ENCODE results near the gene HYDIN. TPM values are rescaled to one million over a fixed set of nuclear protein-coding genes. Genes with fewer than 3 reads are reported as not detected.
"Not testable (repeated sequence)": the region's sequence is repeated elsewhere in the genome, so short reads cannot be mapped to it uniquely, and the experiment has no call there.

The HYDIN gene
- total RNA-seq, 2 donors from 2014 or later: 1.5 to 12.5 TPM

GRCh38 chr16:70953824-70954223 lies 276.7 kb downstream of the HYDIN start:
- H3K4me3 ChIP-seq; H3K9me3 ChIP-seq; H3K27ac ChIP-seq; H3K27me3 ChIP-seq (replicated peaks; ENCODE audit: insufficient read depth); H3K36me3 ChIP-seq; DNase-seq (ENCODE audit: low spot score); intact Hi-C loops (cut with DNase I); H3K4me1 ChIP-seq (replicated peaks): not testable (repeated sequence)
- no CpG with 5 or more reads among the region's 5 CpGs for WGBS

GRCh38 chr16:70943551-70943950 lies 287.0 kb downstream of the HYDIN start:
- intact Hi-C loops (cut with DNase I); H3K36me3 ChIP-seq; DNase-seq (ENCODE audit: low spot score); H3K27ac ChIP-seq; H3K4me1 ChIP-seq (replicated peaks); H3K4me3 ChIP-seq; H3K27me3 ChIP-seq (replicated peaks; ENCODE audit: insufficient read depth); H3K9me3 ChIP-seq: not testable (repeated sequence)
- WGBS: 75% methylated on average over 14 of the region's 15 CpGs

DNA sequence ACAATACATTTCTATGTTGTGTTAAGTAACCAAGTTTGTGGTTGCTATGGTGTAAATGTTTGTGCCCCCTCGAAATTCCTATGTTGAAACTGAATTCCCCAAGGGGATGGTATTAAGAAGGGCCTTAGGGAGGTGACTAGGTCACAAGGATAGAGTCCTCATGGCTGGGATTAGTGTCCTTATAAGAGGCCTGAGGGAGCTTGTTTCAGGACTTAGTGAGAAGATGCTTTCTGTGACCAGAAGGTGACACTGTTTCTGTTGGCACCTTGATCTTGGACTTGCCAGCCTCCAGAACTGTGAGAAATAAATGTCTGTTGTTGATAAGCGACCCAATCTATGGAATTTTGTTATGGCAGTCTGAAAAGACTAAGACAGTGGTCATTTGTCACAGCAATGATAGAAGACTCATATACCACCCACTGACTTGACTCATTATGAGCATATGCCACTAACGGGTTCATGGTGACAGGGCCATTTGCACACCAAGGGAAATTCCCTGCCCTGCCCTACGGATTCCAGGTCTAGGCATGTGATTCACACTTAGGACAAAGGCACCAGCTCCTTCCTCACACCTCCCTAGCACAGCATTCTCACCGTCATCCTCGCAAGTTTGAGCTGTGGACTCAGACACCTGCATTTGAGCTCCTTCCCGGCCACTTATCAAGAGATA lies 290.7 kb downstream of the HYDIN start:
- H3K36me3 ChIP-seq; intact Hi-C loops (cut with DNase I); H3K4me1 ChIP-seq (replicated peaks); H3K9me3 ChIP-seq; H3K4me3 ChIP-seq; DNase-seq (ENCODE audit: low spot score); H3K27ac ChIP-seq; H3K27me3 ChIP-seq (replicated peaks; ENCODE audit: insufficient read depth): not testable (repeated sequence)
- WGBS: 0% methylated on average over 1 of the region's 7 CpGs

DNA sequence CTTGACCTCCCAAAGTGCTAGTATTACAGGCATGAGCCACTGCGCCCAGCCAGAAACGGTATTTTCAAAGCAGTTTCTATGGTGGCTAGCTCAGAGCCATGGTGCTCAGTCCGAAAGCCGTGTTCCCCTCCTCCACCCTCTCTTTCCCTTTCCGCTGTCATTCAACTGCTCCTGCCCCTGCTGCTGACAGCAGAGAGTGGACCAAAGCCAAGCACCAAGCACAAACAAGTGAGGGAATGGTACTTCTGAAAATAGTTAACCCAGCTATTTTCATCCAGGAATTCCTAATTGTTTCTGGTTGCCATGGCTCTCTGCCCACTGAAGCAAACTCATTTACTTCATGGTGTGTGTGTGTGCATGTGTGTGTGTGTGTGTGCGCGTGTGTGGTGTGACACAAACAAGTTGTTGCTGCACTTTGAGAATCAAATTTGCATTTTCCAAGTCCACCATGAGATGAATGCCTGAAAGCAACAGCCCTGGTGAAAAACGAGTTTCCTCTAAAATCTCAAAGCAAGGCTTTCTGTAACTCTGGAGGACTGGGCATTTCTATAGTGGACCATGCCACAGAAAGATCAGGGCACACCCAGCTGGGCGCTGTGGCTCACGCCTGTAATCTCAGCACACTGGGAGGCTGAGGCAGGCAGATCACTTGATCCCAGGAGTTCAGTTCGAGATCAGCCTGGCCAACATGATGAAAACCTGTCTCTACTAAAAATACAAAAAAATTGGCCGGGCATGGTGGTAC lies 293.6 kb downstream of the HYDIN start:
- H3K27me3 ChIP-seq (replicated peaks; ENCODE audit: insufficient read depth); H3K36me3 ChIP-seq; DNase-seq (ENCODE audit: low spot score); intact Hi-C loops (cut with DNase I); H3K27ac ChIP-seq; H3K4me1 ChIP-seq (replicated peaks); H3K4me3 ChIP-seq; H3K9me3 ChIP-seq: not testable (repeated sequence)
- 44% methylated on average over 4 of the region's 12 CpGs for WGBS

DNA sequence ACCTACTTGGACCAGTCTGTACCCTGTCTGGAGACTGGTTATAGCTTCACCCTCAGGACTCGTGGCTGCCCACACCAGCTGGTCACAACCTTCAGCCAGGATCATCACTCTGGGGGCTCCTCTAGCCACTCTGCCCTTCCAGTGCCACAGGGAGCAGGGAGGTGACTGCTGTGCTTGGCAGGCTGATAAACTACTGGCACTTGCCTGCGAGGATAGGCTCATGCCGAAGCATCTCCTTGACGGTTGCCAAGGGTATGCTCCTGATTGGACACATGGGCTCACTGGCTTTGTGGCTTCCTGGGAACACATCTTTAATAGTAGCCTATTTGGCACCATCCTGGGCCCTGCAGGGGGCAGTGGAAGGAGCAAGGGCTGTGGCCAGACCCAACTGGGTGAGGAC lies 295.2 kb downstream of the HYDIN start:
- DNase-seq (ENCODE audit: low spot score); H3K9me3 ChIP-seq; H3K4me1 ChIP-seq (replicated peaks); intact Hi-C loops (cut with DNase I); H3K36me3 ChIP-seq; H3K27me3 ChIP-seq (replicated peaks; ENCODE audit: insufficient read depth); H3K27ac ChIP-seq; H3K4me3 ChIP-seq: not testable (repeated sequence)
- no CpG with 5 or more reads among the region's 4 CpGs for WGBS

GRCh38 chr16:70933746-70934145 lies 296.8 kb downstream of the HYDIN start:
- H3K27me3 ChIP-seq (replicated peaks; ENCODE audit: insufficient read depth); intact Hi-C loops (cut with DNase I); H3K27ac ChIP-seq; H3K36me3 ChIP-seq; H3K9me3 ChIP-seq; H3K4me3 ChIP-seq; H3K4me1 ChIP-seq (replicated peaks); DNase-seq (ENCODE audit: low spot score): not testable (repeated sequence)
- 75% methylated on average over 8 of the region's 8 CpGs for WGBS

GRCh38 chr16:70930757-70931156 lies 299.8 kb downstream of the HYDIN start:
- H3K4me3 ChIP-seq; H3K36me3 ChIP-seq; H3K9me3 ChIP-seq; H3K27me3 ChIP-seq (replicated peaks; ENCODE audit: insufficient read depth); intact Hi-C loops (cut with DNase I); DNase-seq (ENCODE audit: low spot score); H3K27ac ChIP-seq; H3K4me1 ChIP-seq (replicated peaks): not testable (repeated sequence)

- H3K4me3 ChIP-seq; H3K27me3 ChIP-seq (replicated peaks; ENCODE audit: insufficient read depth); H3K36me3 ChIP-seq; intact Hi-C loops (cut with DNase I); H3K9me3 ChIP-seq; H3K4me1 ChIP-seq (replicated peaks); H3K27ac ChIP-seq: not testable (repeated sequence)
- WGBS: 2% methylated on average over 5 of the region's 6 CpGs
- peak; percentile 74 for TF ChIP-seq POLR2AphosphoS5 (IDR thresholded peaks at IDR 0.05)
- DNase-seq (ENCODE audit: low spot score): peak; percentile 71
Observed at GRCh38 chr16:70922164-70922563, 308.4 kb downstream of the HYDIN start.

DNA sequence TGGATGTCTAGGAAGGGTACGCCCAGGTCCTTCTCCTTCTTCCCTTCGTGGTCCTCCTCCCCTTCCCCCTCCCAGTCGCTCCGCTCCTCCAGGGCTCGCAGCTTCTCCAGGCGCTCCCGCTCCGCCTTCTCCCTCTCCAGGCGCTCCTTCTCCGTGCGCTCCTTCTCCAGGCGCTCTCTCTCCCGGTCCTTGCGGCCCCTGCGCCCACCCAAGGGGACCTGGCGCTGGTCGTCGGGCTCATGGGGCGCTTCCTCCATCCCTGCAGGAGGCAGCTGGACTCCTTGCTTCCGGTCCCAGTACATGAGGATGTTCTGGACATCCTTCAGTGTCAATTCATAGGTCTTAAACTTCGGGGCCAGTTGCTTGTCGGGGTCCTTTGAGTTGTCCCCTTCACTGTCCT lies 309.9 kb downstream of the HYDIN start:
- H3K4me1 ChIP-seq (replicated peaks); intact Hi-C loops (cut with DNase I); H3K27ac ChIP-seq; H3K36me3 ChIP-seq; H3K4me3 ChIP-seq; DNase-seq (ENCODE audit: low spot score); H3K27me3 ChIP-seq (replicated peaks; ENCODE audit: insufficient read depth); H3K9me3 ChIP-seq: not testable (repeated sequence)
- WGBS: 96% methylated on average over 19 of the region's 22 CpGs

DNA sequence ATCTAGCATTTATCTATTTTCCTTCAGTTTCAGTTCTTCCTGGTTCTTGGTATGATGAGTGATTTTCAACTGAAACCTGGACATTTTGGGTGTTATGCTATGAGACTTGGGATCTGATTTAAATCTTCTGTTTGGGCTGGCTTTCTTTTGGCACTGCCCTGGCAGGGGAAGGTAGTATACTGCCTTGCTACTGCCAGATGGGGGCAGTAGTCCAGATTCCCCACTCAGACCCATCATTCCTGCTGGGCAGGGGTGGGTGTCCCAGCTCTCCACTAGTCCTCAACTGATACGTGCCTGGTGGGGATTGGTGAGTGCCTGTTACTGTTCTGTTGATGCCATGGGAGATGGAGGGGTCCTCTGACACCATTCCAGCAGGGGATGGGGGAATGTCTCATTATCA lies 342.3 kb downstream of the HYDIN start:
- DNase-seq (ENCODE audit: low spot score); H3K4me3 ChIP-seq; H3K27ac ChIP-seq; H3K27me3 ChIP-seq (replicated peaks; ENCODE audit: insufficient read depth); H3K36me3 ChIP-seq; intact Hi-C loops (cut with DNase I); H3K4me1 ChIP-seq (replicated peaks); H3K9me3 ChIP-seq: not testable (repeated sequence)
- no CpG with 5 or more reads among the region's 1 CpG for WGBS

- H3K27ac ChIP-seq; H3K36me3 ChIP-seq; H3K9me3 ChIP-seq; DNase-seq (ENCODE audit: low spot score); intact Hi-C loops (cut with DNase I); H3K27me3 ChIP-seq (replicated peaks; ENCODE audit: insufficient read depth); H3K4me1 ChIP-seq (replicated peaks); H3K4me3 ChIP-seq: not testable (repeated sequence)
- 62% methylated on average over 4 of the region's 4 CpGs for WGBS
Observed at GRCh38 chr16:70884652-70885051, 345.9 kb downstream of the HYDIN start.

- WGBS: 90% methylated on average over 8 of the region's 8 CpGs
Observed at GRCh38 chr16:70882311-70882710, 348.2 kb downstream of the HYDIN start.

More at GRCh38 chr16:70882311-70882710, 348.2 kb downstream of the HYDIN start:
- DNase-seq (ENCODE audit: low spot score); H3K27ac ChIP-seq; intact Hi-C loops (cut with DNase I); H3K27me3 ChIP-seq (replicated peaks; ENCODE audit: insufficient read depth); H3K36me3 ChIP-seq; H3K9me3 ChIP-seq; H3K4me3 ChIP-seq; H3K4me1 ChIP-seq (replicated peaks): not testable (repeated sequence)
